SK-N-SH (cell line): ENCODE measurements around the gene MUC5B.

Source experiments
- CTCF ChIP-seq: fragments of 200-600 bp; sonication (generic); IDR thresholded peaks from 2 replicates; pipeline ENCODE4 v1.6.1; 2017; ENCODE audit warnings: antibody characterized with exemption, mild to moderate bottlenecking, moderate library complexity
- TAF1 ChIP-seq: IDR thresholded peaks from 2 replicates; pipeline ENCODE4 v1.6.1; 2012; ENCODE audit warnings: low read depth, mild to moderate bottlenecking, low read length, moderate library complexity, borderline replicate concordance

GRCh38 chr11:1209371-1210057 lies 13.4 kb upstream of the MUC5B start:
- no peak for TF ChIP-seq CTCF
- no peak for TF ChIP-seq TAF1
